ENCODE measurements around the gene FOXQ1. TPM values are rescaled to one million over a fixed set of nuclear protein-coding genes. Genes with fewer than 3 reads are reported as not detected.

The FOXQ1 gene
- total RNA-seq, 2 donors from 2014 or later = not detected

- no peak overlapping the region for H3K27ac ChIP-seq
- H3K9me3 ChIP-seq = no peaks in the 10 kb centered on the region
- H3K4me1 ChIP-seq = no peaks in the 10 kb centered on the region
- no peak overlapping the region for H3K4me3 ChIP-seq
- H3K36me3 ChIP-seq = no peaks in the 10 kb centered on the region
- no peak for DNase-seq (ENCODE audit: low spot score)
- TF ChIP-seq, protein P1, sequence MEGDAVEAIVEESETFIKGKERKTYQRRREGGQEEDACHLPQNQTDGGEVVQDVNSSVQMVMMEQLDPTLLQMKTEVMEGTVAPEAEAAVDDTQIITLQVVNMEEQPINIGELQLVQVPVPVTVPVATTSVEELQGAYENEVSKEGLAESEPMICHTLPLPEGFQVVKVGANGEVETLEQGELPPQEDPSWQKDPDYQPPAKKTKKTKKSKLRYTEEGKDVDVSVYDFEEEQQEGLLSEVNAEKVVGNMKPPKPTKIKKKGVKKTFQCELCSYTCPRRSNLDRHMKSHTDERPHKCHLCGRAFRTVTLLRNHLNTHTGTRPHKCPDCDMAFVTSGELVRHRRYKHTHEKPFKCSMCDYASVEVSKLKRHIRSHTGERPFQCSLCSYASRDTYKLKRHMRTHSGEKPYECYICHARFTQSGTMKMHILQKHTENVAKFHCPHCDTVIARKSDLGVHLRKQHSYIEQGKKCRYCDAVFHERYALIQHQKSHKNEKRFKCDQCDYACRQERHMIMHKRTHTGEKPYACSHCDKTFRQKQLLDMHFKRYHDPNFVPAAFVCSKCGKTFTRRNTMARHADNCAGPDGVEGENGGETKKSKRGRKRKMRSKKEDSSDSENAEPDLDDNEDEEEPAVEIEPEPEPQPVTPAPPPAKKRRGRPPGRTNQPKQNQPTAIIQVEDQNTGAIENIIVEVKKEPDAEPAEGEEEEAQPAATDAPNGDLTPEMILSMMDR (IDR thresholded peaks at IDR 0.05) = no peak
- H3K27me3 ChIP-seq = no peaks in the 10 kb centered on the region
These were observed 22.8 kb downstream of the FOXQ1 start for GRCh38 chr6:1334684-1335083.

GRCh38 chr6:1335367-1336037 is 23.6 kb downstream of the FOXQ1 start:
- Histone ChIP-seq H3K4me1 (no peaks in the 10 kb centered on the region), H3K36me3 (no peaks in the 10 kb centered on the region), H3K9me3 (no peaks in the 10 kb centered on the region), H3K27me3 (no peaks in the 10 kb centered on the region), H3K4me3 (no peak overlapping the region), H3K27ac (no peak overlapping the region)
- TF ChIP-seq, protein P1 (IDR thresholded peaks at IDR 0.05) = no peak
- no peak for DNase-seq (ENCODE audit: low spot score)

DNA sequence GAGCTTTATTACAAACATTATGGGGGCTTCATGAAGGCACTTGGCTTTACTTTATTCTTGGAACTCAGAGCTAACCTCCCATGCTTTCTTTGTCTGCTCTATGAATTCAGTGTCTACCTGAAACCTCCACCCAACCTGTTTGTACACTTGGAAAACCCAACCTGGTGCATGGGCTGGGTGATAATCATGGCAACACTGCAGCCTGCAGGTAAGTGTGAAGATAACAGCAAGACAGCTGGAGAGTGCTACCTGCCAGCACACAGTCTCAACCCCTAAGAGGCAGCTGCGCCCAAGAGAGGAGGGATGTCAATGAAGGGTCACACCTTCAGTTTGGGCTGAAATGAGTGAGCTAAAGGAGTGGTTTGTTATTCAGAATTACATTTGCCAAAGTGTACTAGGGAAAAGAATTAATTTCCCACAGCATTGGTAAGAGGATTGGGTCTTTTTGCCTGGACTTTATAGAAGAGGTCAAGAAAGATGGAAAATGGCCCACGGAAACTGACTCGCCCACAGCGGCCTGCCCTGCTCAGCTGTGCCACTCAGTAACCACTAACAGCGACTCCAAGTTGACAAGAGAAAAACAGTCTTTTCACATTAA is 24.4 kb downstream of the FOXQ1 start:
- Histone ChIP-seq H3K36me3 (no peaks in the 10 kb centered on the region), H3K4me1 (no peaks in the 10 kb centered on the region), H3K4me3 (no peak overlapping the region), H3K27ac (no peak overlapping the region), H3K27me3 (no peaks in the 10 kb centered on the region), H3K9me3 (no peaks in the 10 kb centered on the region)
- TF ChIP-seq, protein P1 (IDR thresholded peaks at IDR 0.05) = no peak
- DNase-seq (ENCODE audit: low spot score) = no peak

GRCh38 chr6:1337791-1338190 is 25.9 kb downstream of the FOXQ1 start:
- no peak overlapping the region for H3K27ac ChIP-seq
- H3K36me3 ChIP-seq = no peaks in the 10 kb centered on the region
- H3K9me3 ChIP-seq = no peaks in the 10 kb centered on the region
- DNase-seq (ENCODE audit: low spot score) = no peak
- TF ChIP-seq, protein P1 (IDR thresholded peaks at IDR 0.05) = no peak
- no peaks in the 10 kb centered on the region for H3K27me3 ChIP-seq
- no peaks in the 10 kb centered on the region for H3K4me1 ChIP-seq
- H3K4me3 ChIP-seq = no peak overlapping the region

DNA sequence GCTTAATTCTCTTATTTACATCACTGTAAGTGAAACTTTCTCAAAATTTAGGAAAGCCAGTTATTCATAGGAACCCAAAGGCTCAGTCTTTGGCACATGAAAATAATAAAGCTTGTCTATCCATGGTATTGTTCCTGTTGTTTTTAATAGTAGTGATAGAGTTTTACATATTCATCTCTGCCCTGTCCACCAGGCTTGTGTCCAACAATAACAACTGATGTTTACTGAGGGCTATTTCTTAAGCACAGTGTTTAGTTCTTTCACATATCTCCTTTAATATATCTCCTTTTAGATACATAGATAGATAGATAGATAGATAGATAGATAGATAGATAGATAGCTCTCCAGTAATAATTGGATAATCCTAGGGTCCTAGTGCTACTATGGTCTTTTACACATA is 34.2 kb downstream of the FOXQ1 start:
- DNase-seq (ENCODE audit: low spot score) = no peak
- Histone ChIP-seq H3K4me3 (no peak overlapping the region), H3K4me1 (no peaks in the 10 kb centered on the region), H3K27ac (no peak overlapping the region), H3K9me3 (peaks cover 0 to 25% of the 10 kb centered on the region in 2 donors), H3K27me3 (no peaks in the 10 kb centered on the region), H3K36me3 (no peaks in the 10 kb centered on the region)
- TF ChIP-seq, protein P1 (IDR thresholded peaks at IDR 0.05) = no peak

All from right atrium auricular region (tissue), 2 donors.